ENCODE data around the gene ZNF503.

The ZNF503 gene

DNA sequence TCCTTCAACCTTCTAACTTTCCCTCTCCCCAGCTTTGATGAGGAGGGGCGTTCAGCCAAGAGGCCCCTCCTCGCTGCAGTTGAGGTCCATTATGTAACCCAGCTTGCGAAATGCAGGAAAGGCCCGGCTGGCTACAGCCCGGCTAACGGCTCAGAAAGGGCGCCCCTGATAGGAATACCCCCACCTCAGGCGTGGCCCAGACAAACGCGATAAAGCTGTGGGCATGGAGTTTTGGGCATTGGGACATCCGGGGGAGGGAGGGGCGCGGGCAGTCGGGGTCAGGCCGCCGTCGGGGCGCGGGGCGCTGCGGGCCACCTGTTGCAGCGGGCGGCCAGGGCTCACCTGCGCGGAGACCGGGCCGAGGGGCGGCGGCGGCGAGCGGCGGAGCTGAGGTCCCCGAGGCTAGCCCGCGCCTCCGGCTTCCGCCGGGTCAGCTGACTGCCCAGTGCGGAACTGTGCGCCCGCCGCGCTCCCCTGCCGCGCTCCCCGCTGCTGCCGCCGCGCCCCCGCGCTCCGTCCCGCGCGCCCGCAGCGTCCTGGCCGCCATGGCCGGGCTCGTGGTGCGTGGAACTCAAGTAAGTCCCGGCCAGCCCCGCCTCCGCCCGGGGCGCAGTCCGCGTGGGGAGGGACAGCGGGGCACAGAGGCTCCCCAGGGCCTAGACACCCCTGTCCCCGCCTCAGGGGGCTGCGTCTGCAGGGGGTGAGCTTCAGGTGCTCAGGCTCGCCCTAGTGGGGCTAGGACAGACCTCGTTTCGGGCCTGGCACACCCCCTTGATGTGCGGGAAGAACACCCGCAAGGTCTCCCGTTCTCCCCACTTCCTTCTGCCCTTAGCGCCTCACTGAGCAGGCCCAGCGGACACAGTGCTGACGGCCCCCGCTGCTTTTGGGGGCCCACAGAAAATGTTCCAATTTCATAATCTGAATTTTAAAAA is 29.9 kb upstream of the ZNF503 start, which contains the start of gene LRMDA:
Gene LRMDA (plus strand): TSS at position 445 of the 932 bp plus-strand sequence.
- DNase-seq, result peak in 11 of 56 donors; percentile 8 to 50 (median 15)

DNA sequence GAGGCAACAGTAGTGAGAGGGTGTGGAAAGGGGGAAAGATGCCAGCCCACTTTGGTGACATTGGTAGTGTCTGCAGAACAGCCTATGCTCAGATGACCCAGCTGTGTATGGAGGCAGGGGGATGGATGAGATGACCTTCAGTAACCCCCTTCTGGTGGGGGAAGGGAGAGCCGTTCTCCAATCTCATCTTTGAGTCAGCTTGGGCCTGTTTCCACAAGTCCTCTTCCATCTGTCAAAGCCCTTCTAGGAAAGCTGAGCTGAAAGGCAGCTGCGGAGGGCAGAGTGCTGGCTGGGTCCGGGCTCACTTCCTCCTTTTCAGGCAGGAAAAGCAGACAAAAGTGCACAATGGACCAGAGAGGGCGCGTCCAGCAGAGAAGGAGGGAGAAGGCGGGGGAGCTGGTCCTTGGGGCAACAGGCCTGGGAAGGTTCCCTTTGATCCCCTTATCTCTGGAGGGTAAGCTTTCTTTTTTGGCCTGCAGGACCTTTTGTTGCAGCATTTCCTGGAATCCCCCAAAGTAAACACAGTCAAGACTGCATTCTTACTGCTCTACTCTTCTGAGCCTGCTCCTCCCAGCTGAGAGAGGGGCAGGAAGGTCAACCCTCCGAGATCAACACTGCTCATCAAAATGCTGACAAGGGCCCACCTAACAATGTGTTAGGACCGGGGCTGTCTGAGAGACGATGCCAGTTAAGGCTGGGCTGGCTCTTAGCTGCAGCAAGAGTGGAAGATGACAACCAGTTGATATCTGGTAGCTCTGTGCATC is 28.6 kb upstream of the ZNF503 start:
- peak in 10 of 56 donors; percentile 4 to 47 (median 20) for DNase-seq

DNA sequence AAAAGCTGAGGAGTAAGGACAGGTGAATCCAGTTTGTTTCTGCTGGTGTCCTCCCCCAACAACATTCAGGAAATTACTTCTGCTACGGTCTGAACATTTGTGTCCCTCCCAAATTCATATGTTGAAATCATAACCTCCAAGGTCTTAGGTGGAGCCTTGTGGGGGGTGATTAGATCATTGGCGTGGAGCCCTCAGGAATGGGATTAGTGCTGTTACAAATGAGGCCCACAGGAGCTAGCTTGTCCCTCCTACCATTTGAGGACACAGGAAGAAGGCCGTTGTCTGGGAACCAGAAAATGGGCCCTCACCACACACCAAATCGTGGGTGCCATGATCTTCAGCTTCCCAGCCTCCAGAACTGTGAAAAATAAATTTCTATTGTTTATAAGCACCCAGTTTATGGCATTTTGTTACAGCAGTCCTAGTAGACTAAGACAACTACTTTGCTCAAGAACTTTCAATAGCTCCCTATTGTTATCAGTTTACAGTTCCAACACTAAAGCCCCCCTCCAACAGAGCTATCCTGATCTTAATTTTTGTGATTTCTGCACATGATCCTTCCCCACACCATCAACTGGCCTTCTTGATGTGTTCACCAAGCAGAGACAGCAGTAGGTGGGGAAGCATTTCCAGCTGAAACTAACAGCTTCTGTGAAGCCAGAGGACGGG is 27.7 kb upstream of the ZNF503 start:
- no peak for DNase-seq

DNA sequence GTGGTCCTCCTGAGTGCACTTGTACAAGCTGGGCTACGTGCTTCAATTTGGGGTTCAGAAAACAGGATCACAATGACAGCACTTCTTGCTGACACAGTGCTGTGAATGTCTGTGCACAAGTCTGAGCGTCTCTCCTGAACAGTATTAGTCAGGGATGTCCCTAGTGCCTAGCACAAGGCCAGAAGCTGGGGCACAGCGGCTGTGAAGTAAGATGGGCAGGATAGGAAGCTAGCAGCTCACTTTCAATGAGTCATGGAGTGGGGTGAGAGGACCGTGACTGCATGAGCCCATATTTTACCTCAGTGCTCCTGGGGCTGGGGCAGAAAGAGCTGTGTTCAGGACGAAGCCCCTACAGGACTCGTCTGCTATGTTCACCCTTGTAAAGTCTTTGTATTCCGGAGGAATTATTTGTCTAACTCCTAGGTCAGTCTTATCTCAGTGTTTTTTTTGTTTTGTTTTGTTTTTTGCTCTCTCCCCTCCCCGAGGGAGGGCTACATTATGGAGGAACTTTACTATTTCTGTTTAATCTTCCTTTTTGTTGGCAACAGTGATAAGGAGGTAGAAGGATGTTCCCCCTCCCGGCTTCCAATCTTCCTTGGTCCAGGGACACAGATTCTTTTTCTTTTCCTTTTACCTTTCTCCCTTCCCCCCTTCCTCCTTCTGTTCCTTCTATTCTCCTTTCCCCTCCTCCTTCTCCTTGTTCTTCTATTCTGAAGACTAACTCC is 27.0 kb upstream of the ZNF503 start:
- DNase-seq, result no peak

DNA sequence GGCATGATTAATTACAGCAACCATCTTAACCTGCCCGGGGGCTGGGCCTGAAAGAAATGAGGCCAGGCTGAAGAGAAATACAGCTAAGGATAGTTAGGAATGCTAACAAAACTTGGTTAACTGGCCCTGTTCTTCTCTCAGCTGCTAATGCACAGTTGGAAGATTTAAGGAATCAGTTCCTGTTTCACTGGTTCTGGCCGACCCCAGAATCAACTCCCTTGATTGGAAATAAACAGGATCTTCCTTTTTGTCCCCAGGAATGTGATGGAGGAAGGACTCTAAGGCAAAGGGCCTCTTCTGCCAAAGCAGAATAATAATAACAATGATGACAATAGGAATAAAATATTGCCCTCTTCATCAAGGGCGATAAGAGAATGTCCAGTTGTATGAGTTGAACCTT is 26.4 kb upstream of the ZNF503 start:
- no peak for DNase-seq

DNA sequence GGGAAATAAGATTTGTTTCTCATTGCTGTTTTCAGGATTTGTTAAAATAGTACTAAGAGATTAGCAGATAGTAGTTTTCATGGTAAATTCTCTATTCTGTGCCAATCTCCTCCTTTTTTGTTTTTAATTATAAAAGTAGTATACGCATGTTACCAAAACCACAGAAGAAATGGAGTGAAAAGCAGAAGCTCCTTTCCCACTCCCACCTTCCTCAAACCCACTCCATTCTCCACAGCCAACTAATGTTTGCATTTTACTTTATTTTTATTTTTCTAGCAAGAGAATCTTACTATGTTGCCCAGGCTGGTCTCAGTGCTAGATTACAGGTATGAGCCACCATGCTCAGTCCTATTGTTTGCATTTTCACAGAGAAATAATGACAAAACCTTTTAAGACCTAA is 25.3 kb upstream of the ZNF503 start:
- no peak for DNase-seq

DNA sequence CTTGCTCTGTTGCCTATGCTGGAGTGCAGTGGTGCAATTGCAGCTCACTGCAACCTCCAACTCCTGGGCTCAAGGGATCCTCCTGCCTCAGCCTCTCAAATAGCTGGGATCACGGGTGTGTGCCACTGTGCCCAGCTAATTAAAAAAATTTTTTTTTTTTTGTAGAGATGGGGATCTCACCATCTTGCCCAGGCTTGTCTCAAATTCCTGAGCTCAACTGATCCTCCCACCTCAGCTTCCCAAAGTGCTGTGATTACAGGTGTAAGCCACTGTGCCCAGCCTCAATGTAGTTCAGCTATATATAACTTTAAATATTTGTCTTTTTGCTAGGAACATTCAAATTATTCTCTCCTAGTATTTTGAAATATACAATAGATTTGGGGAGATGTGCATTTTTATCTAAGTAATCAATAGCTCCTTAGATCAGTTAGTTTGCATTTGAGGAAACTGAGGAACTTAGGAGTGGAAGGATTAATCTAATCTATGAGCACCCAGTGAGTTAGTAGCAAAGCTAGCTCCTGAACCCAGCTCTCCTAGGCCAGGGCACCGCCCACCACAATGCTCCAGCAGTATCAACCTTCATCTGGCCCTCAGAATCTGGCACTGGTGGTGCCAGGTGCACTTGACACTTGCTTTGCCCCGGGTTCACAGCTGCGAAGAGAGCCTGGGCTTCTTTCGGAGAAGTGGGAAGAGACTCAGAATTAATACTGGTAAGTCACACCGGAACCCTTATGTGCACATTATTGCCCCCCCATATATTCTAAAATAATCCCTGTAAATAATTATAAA is 23.9 kb upstream of the ZNF503 start:
- no peak for DNase-seq

DNA sequence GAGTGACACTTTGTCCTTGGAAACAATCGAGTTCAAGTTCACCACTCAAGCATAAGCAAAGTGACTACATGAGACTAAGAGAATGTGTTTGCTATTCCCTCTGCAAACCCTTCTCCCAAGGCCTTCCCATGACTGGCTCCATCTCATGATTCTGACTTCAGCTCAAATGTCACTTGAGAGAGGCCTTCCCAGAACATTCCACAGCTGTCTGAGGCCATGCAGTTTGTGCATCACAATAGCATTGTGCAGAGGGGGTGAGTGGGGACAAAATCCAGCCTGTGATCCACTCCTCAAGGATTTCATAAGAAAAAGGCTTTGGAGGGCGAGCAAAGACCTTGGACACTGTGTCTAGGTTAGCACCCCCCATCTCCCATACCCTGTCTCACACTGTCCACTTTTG is 23.0 kb upstream of the ZNF503 start:
- no peak for DNase-seq

DNA sequence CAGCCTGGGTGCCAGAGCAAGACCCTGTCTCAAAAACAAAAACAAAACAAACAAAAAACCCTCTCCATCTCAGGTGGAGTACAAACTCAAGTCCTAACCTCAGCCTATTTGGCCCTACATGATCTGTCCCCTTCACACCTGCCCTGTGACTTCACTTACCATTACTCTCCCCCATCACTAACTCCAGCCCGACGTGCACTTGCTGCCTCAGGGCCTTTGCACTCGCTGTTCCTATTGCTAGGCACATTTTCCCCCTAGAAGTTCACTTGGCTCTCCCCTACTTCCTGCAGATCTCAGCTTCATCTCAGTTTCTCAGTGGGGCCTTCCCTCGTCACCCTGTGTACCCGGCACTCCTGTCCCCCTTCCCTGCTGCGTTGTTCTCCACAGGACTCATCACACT is 21.3 kb upstream of the ZNF503 start:
- no peak for DNase-seq

DNA sequence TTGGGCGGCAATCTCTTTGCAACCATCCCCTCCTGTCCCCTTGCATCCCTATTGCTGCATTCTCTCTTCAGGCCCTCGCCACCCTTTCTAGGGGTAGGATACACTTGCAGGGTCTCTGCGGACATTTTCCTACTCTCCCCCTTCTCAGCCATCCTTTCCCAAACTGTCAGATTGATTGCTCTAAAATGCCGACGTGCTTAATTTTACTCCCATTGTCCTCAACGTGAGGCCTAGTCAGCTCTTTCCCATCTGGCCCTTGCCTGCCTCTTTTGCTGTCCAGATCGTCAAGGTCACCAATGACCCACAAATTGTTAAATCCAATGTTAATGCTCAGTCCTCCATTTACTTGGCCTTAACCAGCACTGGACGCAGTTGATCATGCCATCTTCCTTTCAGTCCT is 17.1 kb upstream of the ZNF503 start:
- no peak for DNase-seq

DNA sequence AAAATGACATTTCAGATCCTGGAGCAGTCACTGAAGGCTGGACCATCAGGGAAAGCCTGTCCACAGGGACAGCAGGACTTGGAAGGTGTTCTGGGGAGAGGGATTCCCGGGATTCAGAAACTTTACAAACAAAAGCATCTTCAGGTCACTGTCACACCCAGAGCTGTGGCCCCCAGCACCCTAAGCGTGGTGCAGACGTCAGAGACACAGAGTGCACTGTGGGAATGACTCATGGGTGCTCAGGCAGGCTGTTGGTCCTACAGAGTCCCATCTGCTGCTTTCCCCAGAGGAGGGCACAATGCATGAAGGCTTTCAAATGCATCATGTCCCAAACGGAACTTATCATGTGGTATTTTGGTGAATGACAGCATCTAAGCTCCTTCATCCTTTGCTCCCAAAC is 16.7 kb upstream of the ZNF503 start:
- DNase-seq, result no peak

DNA sequence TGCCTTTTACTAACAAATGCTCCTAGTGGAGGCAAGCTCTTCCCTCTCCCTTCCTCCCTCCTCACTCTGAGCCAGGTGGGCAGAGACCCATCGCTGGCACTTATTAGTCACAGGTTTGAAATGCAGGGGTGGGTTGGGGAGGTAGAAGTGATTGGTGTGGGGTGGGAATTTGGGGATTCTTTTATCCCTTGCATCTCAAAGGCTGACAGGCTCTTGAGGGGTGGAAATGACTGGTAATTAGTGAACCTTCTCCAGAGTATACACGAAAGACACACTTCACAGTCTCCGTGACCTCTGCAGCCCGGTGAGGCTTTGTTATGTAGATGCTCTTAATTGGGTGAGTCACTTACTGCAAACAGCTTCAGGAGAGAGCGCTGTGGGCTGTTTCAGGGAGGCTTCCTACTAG is 16.0 kb upstream of the ZNF503 start:
- DNase-seq, result no peak

DNA sequence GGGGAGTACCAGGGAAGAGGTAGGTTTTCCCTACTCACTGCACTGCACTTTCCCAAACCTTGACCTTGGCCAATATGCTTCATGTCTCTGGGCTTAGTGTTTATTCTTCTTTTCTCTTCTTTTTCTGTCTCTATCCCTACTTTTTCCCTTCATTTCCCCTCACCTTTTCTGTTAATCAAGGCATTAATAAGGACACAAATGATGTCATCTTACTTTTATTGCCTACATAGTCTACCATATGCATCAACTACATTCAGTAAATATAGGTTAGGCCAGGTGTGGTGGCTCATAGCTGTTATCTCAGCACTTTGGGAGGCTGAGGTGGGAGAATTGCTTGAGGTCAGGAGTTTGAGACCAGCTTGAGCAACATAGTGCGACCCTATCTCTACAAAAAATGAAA is 13.0 kb upstream of the ZNF503 start:
- no peak for DNase-seq

DNA sequence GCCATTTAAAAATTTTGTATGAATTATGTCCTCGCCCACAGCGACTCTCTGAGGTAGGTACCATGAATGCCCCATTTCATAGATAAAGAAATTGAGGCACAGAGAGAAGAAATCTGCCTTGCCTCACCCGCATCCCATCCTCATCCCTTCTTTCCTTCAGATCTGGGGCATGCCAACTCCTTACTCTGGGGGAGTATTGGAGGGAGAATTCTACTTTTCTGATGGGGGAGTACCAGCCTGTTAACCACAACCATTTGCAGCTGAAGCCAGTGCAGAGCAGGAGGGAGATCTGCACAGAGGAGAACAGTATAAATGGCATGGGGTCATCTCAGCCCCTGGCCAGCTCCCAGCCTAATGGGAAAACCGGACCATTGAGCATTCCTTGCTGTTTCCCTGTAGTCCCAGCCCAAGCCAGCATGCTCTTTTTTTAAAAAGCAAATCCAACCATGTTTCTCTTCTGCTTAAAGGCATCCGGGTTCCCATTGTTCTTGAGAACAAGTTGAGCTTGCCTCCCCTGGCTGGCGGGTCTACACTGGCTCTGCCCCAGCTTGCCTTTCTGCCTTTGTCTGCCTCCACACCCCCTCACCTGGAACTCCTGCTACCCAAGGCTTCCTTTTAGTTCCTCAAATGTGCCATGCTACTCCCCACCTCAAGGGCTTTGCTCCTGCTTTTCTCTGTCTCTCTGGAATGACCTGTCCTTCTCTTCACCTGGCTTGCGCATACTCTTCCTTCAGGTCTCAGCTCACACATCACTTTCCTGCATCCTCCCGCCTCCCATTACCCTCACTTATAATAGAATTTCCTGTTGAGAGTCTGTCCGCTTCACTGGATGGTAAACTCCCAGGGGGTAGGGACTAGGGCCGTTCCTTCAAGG is 8.8 kb upstream of the ZNF503 start:
- DNase-seq, result no peak

DNA sequence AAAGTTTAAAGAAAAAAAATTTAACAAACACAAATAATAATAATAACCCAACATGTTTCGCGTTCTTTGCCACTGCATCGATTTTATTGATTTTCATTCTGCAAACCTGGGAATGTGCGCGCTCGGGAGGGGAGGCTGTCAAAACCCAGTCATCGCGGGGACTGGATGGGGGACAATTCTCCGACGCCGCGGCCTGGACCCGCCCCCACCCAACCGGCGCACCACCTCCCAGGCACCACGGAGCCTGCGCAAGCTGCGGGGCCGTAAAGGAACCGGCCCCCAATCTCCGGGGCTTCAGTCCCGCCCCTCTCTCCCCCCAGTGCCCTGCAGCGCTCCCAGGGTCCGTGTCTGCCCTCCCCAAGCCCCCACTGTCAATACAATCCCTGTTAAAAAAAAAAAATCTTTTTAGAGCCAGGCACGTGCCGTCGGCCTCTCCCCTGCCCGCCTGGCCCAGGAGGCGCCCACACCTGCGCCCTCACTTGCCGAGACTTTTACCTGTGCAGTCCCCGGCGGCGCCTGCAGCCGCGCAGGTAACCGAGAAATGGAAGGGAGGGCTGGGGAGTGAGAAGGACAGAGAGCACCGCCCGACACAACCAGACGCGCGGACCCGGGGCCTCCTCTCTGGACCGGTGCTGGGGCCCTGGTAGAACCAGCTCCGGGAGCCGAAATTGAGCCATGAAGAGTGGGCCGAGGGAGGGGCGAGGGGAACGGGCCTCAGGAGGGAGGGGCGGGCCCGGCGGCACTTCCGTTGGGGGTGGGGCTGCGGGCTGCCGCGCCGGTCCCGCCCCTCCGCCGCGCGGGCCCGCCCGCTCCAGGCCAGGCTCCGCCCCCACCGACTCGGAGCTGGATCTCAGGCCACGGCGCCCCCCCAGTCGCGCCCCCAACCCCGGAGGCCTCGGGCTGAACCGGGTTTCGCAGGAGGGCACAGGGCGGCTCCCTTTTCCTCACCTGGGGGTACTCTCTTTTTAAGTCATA is 7.6 kb upstream of the ZNF503 start:
- DNase-seq, result peak in 17 of 56 donors; percentile 24 to 63 (median 36)

DNA sequence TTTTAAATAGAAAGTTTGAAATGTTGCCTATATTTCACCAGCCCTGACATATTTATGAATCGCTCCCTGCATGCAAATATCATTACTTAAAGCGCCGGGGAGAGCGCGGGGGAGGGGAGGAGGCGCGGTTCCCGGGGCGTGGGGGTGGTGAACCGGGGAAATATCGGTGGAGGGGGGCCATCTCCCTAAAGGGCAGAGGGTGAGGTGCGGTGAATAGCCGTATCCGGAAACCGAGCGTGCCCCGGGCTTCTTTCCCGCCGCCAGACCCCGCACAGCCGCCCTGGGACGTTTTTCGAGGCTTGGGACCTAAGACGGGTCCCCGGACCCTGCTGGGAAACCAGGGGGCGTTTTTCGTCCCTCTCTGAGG is 6.9 kb upstream of the ZNF503 start:
- no peak for DNase-seq

DNA sequence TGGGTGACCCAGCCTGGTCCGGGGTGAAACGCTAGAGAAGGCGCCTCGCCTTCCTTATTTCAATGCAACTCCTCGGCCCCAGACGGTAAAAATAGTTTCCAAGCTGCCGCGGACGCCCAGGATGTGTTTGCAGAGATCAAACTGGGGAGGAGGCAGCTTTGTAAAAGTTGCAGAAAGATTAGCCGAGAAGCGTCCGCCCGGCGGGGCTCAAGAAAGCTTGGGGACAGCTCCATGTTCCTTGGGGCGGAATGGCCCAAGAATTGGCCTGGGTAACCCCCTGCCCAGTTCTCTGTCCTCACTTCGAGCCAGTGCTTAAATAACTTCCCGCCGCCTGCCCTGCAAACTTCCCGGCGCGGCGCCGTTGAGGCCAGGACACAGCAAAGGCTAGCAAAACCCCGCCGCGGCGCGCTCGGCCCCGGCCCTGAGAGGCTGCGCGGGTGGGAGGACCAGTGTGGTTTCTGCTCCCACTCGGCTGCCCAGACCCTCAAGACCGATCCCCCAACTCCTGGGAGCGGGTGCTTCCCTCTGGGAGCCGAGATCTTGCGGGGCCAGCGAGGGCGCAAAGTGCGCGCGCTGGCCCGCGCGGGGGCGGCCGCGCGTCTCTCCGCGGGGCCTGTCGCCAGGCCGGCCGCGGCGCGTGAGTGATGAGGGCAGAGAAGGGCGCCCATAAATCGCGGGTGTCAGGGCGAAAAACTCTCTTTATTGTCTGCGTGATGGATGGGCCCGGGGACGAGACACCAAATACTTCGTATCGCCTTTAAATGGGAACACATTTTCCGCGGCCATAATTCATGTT is 6.3 kb upstream of the ZNF503 start:
- peak in 6 of 56 donors; percentile 12 to 49 (median 29) for DNase-seq
